GM19238 (cell line): ENCODE data around the gene SMPD1.

Experiments used
- DNase-seq: peaks from one replicate; pipeline ENCODE4 v3.0.0; 2011; ENCODE audit warnings: low spot score; ENCODE audit not compliant: insufficient read length

Gene SMPD1

DNA sequence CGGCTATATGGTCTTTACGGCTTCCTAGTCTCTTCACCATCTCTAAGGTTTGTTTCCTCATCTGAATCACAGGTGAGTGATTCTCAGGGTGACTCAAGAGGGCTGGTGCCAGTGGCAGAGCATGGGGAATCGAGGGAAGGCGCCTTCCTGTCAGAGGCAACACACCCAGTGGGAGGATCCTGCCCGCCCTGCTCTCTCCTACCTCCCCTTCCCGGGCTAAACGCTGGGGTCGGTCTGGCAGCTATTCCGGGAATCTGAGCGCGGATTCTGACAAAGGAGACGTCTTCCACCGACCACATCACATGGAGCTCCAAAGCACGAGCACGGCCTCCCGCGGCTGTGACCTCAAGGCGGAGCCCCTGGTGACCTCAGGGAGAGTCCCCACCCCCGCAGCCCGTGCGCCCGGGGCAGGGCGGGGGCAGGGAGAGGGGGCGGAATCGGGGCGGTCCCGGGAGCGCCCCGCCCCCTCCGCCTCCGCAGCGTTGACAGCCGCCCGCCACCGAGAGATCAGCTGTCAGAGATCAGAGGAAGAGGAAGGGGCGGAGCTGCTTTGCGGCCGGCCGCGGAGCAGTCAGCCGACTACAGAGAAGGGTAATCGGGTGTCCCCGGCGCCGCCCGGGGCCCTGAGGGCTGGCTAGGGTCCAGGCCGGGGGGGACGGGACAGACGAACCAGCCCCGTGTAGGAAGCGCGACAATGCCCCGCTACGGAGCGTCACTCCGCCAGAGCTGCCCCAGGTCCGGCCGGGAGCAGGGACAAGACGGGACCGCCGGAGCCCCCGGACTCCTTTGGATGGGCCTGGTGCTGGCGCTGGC is at the start of gene SMPD1:
TSS of gene SMPD1 (plus strand) at position 570 of the 813 bp plus-strand sequence. CDS start at position 695, 125 bp downstream.
- DNase-seq: peak; percentile 82

DNA sequence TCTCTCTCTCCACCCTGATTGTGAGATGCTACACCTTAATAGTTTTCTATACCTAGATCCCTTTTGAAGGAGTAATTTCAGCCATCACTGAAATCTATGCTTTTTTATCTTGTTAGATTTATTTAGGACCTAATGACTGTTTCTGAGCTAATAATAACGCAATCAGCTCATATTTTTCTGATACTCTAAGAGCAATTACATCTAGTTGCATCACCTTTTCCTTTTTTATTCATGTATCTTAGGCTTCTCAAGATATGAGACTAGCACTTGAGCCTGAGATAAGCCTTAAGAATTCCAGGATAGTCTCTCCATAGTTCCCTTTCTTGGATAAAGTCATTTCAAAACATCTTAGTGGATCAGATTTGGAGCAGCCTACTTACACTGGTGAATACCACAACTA is 44.9 kb upstream of the SMPD1 start:
- no peak for DNase-seq

DNA sequence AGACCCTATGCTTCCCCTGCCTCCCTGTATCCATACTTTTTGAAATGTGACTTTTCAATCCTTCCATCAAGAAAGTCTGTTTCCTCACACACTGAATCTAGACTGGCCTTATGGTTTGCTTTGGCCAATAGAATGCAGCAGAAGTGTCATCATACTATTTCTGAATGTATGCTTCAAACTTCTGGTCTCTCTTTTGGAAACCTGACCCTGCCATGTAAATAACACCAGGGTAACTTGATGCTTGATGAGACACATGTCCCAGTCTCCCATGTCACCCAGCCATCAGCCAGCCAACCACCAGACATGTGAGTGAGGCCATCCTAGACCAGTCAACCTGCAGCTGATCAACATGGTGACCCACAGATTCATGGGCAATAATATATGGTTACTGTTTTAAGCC is 40.2 kb upstream of the SMPD1 start:
- no peak for DNase-seq

GRCh38 chr11:6350486-6350885 is 39.8 kb upstream of the SMPD1 start:
- DNase-seq: no peak

GRCh38 chr11:6351782-6352382 is 38.4 kb upstream of the SMPD1 start:
- no peak for DNase-seq

GRCh38 chr11:6353367-6353987 is 36.8 kb upstream of the SMPD1 start:
- peak; percentile 48 for DNase-seq

DNA sequence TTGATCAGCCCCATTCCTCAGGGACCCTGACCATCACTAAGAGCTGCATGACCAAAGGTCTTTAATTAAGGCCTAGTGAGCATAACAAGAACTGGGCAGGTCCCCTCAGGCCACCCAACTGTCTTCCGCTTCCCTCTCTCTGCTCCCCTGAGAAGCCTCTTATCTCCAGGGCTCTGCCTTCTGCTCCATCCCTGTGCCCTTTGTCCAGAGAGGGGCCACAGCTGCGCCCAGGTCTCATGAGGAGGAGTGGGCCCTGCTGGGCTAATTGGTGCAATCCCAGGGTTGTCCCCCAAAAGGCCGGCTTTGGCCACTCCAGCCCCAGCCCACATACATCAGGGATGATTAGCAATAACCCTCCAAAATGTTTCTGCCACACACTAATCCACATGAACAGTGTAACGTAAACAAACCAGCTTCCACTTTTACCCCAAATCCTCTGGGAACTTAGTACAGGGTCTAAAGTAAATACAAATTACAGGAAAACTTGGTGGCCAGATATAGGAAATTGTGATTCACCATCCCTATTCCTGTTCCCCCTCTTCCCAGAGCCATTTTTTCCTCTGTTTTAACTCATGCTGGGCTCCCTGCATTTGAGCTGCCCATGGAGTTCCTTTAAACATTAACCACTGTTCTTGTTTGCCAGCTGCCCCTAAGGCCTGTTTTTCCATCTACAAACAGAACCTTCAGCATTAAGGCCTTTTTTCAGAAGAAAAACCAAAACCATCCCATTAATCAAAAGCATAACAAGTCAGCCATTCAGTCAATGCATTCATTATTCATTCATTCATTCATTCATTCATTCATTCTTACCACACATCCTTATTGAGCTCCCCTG is 35.4 kb upstream of the SMPD1 start:
- DNase-seq: no peak

DNA sequence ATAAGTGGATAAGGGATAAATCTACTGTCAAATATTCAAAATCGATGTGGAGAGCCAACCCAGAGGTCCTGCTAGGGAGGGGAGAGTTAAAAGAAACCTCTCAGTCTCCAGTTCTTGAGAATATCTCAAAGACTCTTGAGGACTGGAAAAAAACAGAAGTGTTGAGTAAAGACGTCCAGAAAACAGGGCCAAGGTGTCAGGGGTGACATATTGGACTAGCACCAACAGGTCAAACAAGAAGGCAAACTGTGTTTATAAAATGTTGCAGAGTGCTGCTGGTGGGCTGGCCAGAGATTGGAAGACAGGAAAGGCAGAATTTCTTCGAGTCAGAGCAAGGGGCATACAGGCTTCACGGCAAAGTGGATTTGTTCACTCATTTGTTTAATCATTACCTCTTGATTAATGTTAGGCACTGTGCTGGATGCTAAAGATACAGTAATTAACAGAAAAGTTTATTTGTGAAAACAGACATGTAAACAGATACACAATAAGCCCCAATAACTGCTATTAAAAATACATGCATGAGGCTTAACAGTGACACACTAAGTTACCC is 33.7 kb upstream of the SMPD1 start:
- no peak for DNase-seq

DNA sequence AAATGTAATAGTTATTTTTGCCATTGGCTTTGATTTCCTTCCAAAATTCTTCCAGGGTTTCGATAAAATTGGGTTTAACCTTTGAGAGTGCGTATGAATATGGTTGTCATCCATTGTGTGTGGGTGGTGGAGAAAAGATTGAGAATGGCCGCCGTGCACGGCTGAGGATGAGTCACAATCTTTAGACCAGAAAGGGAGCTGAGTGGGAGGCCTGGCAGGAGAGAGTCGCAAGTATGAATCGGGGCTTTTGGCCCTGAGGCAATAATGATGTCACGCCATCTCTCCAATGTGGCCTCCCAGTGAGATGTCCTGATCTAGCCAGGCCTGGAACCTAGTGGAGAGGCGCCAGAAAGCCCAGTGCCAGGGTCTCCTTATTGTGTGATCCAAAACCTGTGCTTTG is 33.1 kb upstream of the SMPD1 start:
- DNase-seq: no peak

- no peak for DNase-seq
Observed at GRCh38 chr11:6360183-6360582, 30.1 kb upstream of the SMPD1 start.

- DNase-seq: no peak
Observed at GRCh38 chr11:6362185-6362872, 27.9 kb upstream of the SMPD1 start.

DNA sequence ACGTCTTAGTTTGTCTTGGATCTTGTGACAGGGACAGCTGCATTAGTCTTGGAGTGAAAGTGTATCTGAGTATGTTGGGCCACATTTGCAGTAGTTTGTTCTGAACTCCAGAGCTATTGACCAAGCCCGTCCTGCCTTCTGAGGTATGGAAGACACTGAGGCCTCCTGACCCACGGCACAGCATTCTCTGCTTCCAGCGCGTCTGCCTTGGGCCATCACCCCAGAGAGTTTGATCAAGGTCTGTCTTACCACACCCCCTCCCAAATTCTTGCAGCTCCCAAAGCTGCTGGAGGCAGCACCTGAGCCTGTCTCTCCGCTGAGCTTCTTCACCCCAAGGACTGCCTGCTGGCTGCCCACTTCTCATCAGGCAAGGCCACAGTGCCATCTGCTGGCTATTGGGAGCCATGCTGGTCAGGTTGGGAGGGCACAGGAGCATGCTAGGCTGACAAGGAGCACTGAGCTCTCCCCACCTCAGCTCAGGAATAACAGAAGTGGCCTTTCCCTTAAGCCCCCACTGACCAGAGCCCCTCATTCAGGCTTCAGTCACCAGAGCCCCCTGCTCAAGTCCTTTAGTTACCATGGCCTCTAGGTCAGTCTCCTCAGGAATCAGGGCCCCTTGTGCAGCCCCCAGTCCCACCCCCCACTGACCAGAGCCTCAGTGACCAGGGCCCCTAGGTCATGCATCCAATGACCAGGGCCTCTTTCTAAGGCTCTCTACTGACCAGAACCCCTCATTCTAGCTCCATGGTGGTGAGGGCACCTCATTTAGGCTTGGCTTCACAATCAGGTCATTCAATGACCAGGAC is 27.2 kb upstream of the SMPD1 start:
- DNase-seq: peak; percentile 56

- DNase-seq: no peak
Observed at GRCh38 chr11:6365659-6366058, 24.6 kb upstream of the SMPD1 start.

- no peak for DNase-seq
Observed at GRCh38 chr11:6371825-6372224, 18.4 kb upstream of the SMPD1 start.

- DNase-seq: no peak
Observed at GRCh38 chr11:6377902-6378639, 12.2 kb upstream of the SMPD1 start.

GRCh38 chr11:6378640-6378989 is 11.7 kb upstream of the SMPD1 start:
- DNase-seq: no peak

DNA sequence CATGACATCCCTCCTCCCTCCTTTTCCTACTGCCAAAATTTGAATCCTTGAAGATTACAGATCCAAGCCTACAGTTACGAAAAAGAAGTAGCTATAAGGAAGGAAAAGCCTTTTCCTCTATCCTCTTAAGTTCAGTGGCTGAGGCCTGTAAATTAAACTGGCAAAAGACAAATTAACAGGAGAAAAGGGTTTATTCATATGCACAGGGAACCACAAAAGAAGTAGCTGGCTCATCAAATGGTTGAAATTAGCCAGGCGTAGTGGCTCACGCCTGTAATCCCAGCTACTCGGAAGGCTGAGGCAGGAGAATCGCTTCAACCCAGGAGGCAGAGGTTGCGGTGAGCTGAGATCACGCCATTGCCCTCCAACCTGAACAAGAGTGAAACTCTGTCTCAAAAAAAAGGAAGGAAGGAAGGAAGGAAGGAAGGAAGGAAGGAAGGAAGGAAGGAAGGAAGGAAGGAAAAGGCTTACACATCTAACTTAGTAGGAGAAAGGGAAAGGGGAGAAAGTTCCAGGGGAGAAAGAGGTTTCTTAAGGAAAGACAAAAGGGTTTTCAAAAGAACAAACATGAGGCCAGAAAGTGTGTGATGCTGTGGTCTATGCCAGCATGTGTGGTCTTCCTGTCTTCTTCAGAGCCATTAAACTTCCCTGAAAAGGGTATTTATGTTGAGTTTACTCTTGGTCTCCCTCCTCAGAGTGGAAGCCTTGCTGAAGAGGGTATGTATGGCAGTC is 5.1 kb upstream of the SMPD1 start:
- DNase-seq: no peak

DNA sequence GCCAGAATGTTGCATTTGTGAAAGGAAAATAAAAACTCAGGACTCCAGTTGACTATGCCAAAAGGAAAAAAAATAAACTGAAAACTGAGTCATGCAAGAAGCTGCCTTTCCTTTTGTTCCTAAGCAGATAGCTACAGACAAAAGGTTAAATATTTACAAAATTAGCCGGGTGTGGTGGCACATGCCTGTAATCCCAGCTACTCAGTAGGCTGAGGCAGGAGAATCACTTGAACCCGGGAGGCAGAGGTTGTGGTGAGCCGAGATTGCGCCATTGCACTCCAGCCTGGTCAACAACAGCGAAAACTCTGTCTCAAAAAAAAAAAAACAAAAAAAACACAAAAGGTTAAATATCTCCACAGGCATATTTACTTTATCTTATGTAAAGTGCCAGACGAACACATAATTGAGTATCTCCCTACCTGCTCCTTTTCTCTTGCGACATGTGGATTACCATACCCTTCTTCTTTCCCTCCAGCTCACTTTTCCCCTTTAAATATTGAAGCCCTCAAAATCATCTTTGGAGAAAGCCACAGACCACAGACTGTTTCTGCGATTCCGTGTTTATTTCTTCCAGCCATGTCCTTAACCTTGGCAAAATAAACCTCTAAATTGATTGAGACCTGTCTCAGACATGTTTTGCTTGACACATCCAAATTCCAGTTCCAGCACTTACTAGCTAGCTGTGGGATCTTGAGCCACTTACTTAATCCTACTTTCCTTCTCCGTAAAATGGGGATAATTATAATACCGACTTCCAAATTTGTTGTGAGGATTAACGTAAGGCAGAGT is 2.3 kb upstream of the SMPD1 start:
- no peak for DNase-seq
